Measurements from ENCODE around the gene LAMP1. TPM values are rescaled to one million over a fixed set of nuclear protein-coding genes. Genes with fewer than 3 reads are reported as not detected.
A peak's percentile ranks its signal among the peaks of the same experiment; 100 is the strongest.

LAMP1 gene
- total RNA-seq, 4 donors from 2014 or later: 99.7 to 168 (median 133) TPM

DNA sequence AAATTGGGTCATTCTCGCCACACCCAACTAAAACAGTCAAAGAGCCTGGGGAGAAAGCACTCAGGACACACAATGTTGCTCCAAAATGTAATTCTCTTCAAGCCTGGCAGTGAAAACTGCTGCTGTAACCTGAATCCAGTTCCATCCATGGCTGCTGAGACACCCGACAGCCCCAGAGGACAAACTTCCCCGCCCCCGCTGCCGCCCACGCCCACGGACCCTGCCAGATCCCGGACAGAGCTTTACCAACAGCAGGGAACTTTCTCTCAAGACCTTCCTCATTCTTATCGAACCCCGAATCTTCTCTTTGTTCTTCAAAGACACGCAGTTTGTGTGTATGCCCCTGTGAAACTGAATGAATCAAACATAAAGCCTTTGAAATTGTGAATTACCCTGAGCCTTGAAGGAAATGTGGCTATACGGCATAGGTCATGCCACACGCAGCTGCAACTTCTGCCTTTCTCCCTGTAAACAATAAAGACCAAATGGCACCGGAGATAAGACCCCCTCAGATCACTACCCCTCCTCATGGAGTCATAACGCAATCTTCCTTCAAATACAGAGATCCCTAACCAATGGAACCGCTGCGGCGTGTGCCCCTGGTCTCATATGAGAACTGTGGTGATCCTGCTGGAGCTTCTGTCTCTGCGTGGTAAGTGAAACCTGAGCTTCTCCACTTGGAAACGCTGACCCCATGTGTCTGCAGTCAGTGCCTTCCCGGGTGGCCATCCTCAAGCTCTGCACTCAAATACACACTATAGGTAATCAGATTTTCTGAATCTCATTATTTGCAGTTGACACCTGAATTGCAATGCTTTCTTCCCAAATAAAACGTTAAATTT, 4.8 kb upstream of the LAMP1 start:
- Histone ChIP-seq H3K9me3 (peaks cover 0 to 7% (median 0%) of the 10 kb centered on the region in 4 donors), H3K4me3 (peak overlapping the region; percentile 21 to 51 (median 32)), H3K4me1 (peaks cover 11 to 25% (median 19%) of the 10 kb centered on the region in 4 donors), H3K27ac (replicated peaks in 1 of 4) (no peak overlapping the region), H3K36me3 (no peaks in the 10 kb centered on the region), H3K27me3 (peaks cover 0 to 41% (median 2%) of the 10 kb centered on the region in 4 donors)
- TF ChIP-seq, protein P1, sequence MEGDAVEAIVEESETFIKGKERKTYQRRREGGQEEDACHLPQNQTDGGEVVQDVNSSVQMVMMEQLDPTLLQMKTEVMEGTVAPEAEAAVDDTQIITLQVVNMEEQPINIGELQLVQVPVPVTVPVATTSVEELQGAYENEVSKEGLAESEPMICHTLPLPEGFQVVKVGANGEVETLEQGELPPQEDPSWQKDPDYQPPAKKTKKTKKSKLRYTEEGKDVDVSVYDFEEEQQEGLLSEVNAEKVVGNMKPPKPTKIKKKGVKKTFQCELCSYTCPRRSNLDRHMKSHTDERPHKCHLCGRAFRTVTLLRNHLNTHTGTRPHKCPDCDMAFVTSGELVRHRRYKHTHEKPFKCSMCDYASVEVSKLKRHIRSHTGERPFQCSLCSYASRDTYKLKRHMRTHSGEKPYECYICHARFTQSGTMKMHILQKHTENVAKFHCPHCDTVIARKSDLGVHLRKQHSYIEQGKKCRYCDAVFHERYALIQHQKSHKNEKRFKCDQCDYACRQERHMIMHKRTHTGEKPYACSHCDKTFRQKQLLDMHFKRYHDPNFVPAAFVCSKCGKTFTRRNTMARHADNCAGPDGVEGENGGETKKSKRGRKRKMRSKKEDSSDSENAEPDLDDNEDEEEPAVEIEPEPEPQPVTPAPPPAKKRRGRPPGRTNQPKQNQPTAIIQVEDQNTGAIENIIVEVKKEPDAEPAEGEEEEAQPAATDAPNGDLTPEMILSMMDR (IDR thresholded peaks at IDR 0.05): no peak
- no peak for TF ChIP-seq EP300 (IDR thresholded peaks at IDR 0.05)
- no peak for TF ChIP-seq POLR2AphosphoS5 (IDR thresholded peaks at IDR 0.05)
- TF ChIP-seq POLR2A (IDR thresholded peaks at IDR 0.05; ENCODE audit: low read depth): no peak
- 17% methylated on average over 21 of the region's 22 CpGs for WGBS
- intact Hi-C loops (cut with DNase I): loop anchor here (10.0 kb wide), 2 partner anchors 73 to 103 kb away; partner anchors contain the start of gene GRTP1
- no peak for DNase-seq (ENCODE audit: extremely low spot score)

DNA sequence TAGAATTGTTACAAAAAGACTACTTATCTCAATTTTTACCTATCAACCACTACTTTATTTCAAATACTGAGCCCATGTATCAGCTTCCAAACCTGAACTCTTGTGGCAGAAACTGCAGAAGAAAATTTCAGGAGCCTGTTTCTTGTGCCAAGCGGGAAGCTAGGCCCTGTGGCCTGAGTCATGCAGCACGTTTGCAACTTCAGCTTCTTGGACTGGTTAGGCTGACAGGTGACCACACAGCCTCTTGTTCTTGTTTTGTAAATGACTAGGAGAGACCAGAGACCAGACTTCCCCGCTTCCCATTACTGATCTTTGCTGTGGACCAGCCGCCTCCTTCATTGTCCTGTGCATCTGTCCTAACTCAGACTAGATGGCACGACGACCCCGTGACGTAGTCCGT, 3.4 kb upstream of the LAMP1 start:
- H3K36me3 ChIP-seq: no peaks in the 10 kb centered on the region
- intact Hi-C loops (cut with DNase I): loop anchor here (10.0 kb wide), 2 partner anchors 71 to 101 kb away; partner anchors contain the start of gene GRTP1
- WGBS: 84% methylated on average over 9 of the region's 9 CpGs
- H3K4me1 ChIP-seq: peaks cover 22 to 39% (median 30%) of the 10 kb centered on the region in 4 donors
- H3K9me3 ChIP-seq: peaks cover 0 to 7% (median 0%) of the 10 kb centered on the region in 4 donors
- H3K27ac ChIP-seq (replicated peaks in 1 of 4): no peak overlapping the region
- no peak overlapping the region for H3K4me3 ChIP-seq
- H3K27me3 ChIP-seq: peaks cover 0 to 30% (median 2%) of the 10 kb centered on the region in 4 donors
- no peak for DNase-seq (ENCODE audit: extremely low spot score)
- TF ChIP-seq POLR2AphosphoS5 (IDR thresholded peaks at IDR 0.05): no peak
- no peak for TF ChIP-seq POLR2A (IDR thresholded peaks at IDR 0.05; ENCODE audit: low read depth)
- no peak for TF ChIP-seq EP300 (IDR thresholded peaks at IDR 0.05)
- TF ChIP-seq, protein P1 (IDR thresholded peaks at IDR 0.05): no peak

DNA sequence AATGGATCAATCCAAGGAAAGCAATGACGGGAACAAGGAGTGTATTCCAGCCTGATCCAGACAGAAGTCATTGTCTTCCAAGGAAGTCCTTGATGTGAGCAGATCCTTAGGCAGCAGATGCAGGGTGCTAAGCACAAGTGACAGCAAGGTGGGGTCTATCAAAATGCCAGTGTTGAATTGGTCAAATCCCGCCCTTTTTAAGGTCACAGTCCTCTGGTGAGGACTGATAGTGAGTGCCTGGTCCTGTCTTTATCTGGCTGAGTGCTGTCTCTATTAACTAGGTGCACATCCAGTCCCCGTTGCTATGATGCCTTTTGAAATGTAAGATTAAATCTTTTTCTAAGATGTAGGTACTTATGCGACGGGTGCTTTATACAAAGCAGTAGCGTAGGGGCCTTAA, 1.3 kb upstream of the LAMP1 start:
- Histone ChIP-seq H3K36me3 (no peaks in the 10 kb centered on the region), H3K9me3 (peaks cover 0 to 7% (median 0%) of the 10 kb centered on the region in 4 donors), H3K27ac (replicated peaks in 1 of 4) (no peak overlapping the region), H3K4me3 (peak overlapping the region in 2 of 4 donors; percentile 97 to 99), H3K27me3 (peaks cover 0 to 14% (median 0%) of the 10 kb centered on the region in 4 donors), H3K4me1 (peaks cover 24 to 54% (median 47%) of the 10 kb centered on the region in 4 donors)
- TF ChIP-seq EP300 (IDR thresholded peaks at IDR 0.05) (no peak), POLR2A (IDR thresholded peaks at IDR 0.05; ENCODE audit: low read depth) (no peak), POLR2AphosphoS5 (IDR thresholded peaks at IDR 0.05) (no peak)
- TF ChIP-seq, protein P1 (IDR thresholded peaks at IDR 0.05): no peak
- no peak for DNase-seq (ENCODE audit: extremely low spot score)
- intact Hi-C loops (cut with DNase I): loop anchor here (5.0 to 10.0 kb wide), 3 partner anchors 69 to 99 kb away; partner anchors contain the start of genes CUL4A, GRTP1 and PCID2
- 87% methylated on average over 6 of the region's 6 CpGs for WGBS

DNA sequence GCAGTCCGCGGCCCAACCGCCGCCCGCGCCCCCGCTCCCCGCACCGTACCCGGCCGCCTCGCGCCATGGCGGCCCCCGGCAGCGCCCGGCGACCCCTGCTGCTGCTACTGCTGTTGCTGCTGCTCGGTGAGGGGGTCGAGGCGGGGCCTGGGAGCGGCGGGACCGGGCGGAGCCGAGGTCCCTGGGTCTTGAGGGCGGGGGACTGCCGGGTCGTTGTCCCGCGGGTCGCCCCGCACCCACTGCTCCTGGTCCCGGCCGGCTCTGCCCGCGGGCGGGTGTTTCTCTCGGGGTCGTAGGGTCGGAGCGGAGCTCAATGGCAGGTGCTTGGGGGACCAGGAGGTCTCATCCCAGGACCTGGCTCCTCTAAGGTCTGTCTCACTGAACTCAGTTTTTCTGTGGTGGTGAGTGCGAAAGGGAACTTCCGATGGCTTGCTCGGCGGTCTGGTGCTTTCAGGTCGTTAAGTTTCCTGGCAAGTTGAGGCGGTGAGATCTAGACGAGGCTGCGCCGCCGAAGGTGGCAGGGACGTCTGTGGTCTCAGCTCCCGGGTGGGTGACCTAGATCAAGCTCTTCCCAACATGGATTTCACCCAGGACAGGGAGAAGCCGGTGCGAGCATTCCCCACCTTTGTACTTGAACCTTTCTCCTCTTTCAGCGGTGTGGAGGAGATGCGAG, 467 bp downstream of the LAMP1 start:
- H3K4me3 ChIP-seq: peak overlapping the region; percentile 91 to 99 (median 98)
- intact Hi-C loops (cut with DNase I): loop anchor here (5.0 to 10.0 kb wide), 3 partner anchors 67 to 97 kb away; partner anchors contain the start of genes CUL4A, GRTP1 and PCID2
- no peak for DNase-seq (ENCODE audit: extremely low spot score)
- peak overlapping the region; percentile 86 to 94 (median 90) for H3K27ac ChIP-seq (replicated peaks in 1 of 4)
- WGBS: 0% methylated on average over 4 of the region's 58 CpGs
- no peaks in the 10 kb centered on the region for H3K27me3 ChIP-seq
- no peak for TF ChIP-seq EP300 (IDR thresholded peaks at IDR 0.05)
- no peak for TF ChIP-seq POLR2AphosphoS5 (IDR thresholded peaks at IDR 0.05)
- TF ChIP-seq, protein P1 (IDR thresholded peaks at IDR 0.05): no peak
- H3K9me3 ChIP-seq: peaks cover 0 to 7% (median 0%) of the 10 kb centered on the region in 4 donors
- peaks cover 21 to 46% (median 39%) of the 10 kb centered on the region in 4 donors for H3K4me1 ChIP-seq
- H3K36me3 ChIP-seq: no peaks in the 10 kb centered on the region
